PC-9 (cell line): Measurements from ENCODE around the gene ERN1. TPM values are rescaled to one million over a fixed set of nuclear protein-coding genes. Genes with fewer than 3 reads are reported as not detected.
"Not testable (repeated sequence)": the region's sequence is repeated elsewhere in the genome, so short reads cannot be mapped to it uniquely, and the experiment has no call there.

Experiments
- BruUV-seq: library from RNA; stranded (reverse); fragments of 400-500 nt; replicated peaks from 2 replicates; lab custom pipeline; 2021; lab: Mats Ljungman, UMichigan
- CTCF ChIA-PET: fragments of 300-600 bp; sonication (Branson Sonifier 250); formaldehyde crosslinking; loops from one replicate; lab custom pipeline; 2022; ENCODE audit warnings: antibody characterized with exemption; lab: Charles Lee
- POLR2A ChIA-PET: fragments of 300-600 bp; sonication (Branson Sonifier 250); formaldehyde crosslinking; loops from one replicate; lab custom pipeline; 2022; ENCODE audit warnings: antibody characterized with exemption; ENCODE audit not compliant: unreplicated experiment; lab: Charles Lee
- DNase-seq, 2 experiments: peaks; one replicate each; pipeline versions ENCODE4 v3.0.0 to v3.0.0-alpha.2; 2015 to 2022; ENCODE audit warnings: mixed read lengths in 1 of 2
- H2AFZ ChIP-seq: fragments of 200-600 bp; sonication (generic); 2 replicates; pipeline ENCODE4 v1.8.1; 2017; ENCODE audit warnings: antibody characterized with exemption
- H3F3A ChIP-seq: fragments of 200-600 bp; sonication (generic); 2 replicates; pipeline ENCODE4 v1.8.1; 2017; ENCODE audit warnings: antibody characterized with exemption, mild to moderate bottlenecking, low read depth; ENCODE audit not compliant: insufficient read depth
- H3K27ac ChIP-seq: fragments of 200-600 bp; sonication (generic); 2 replicates; pipeline ENCODE4 v1.6.1; 2016; ENCODE audit warnings: mixed run types
- H3K27me3 ChIP-seq: fragments of 200-600 bp; sonication (generic); 2 replicates; pipeline ENCODE4 v1.6.1; 2016; ENCODE audit warnings: low read depth, mixed run types; ENCODE audit not compliant: insufficient read depth
- H3K36me3 ChIP-seq: fragments of 200-600 bp; sonication (generic); 2 replicates; pipeline ENCODE4 v1.6.1; 2016; ENCODE audit warnings: low read depth, mixed run types
- H3K4me1 ChIP-seq: fragments of 200-600 bp; sonication (generic); replicated peaks from 2 replicates; pipeline ENCODE4 v1.6.1; 2016; ENCODE audit warnings: mixed run types; ENCODE audit not compliant: insufficient read depth
- H3K4me2 ChIP-seq: fragments of 200-600 bp; sonication (generic); 2 replicates; pipeline ENCODE4 v1.6.1; 2017; ENCODE audit warnings: mixed run types
- H3K4me3 ChIP-seq: fragments of 200-600 bp; sonication (generic); 2 replicates; pipeline ENCODE4 v1.6.1; 2016; ENCODE audit warnings: mixed run types
- H3K79me2 ChIP-seq: fragments of 200-600 bp; sonication (generic); 2 replicates; pipeline ENCODE4 v1.6.1; 2017; ENCODE audit warnings: low read depth, mixed run types
- H3K9me2 ChIP-seq: fragments of 200-600 bp; sonication (generic); 2 replicates; pipeline ENCODE4 v1.8.1; 2017; ENCODE audit warnings: mild to moderate bottlenecking; ENCODE audit not compliant: insufficient read depth
- H3K9me3 ChIP-seq: fragments of 200-600 bp; sonication (generic); 2 replicates; pipeline ENCODE4 v1.8.1; 2016; ENCODE audit warnings: low read depth; ENCODE audit not compliant: insufficient read depth
- H4K20me1 ChIP-seq: fragments of 200-600 bp; sonication (generic); 2 replicates; pipeline ENCODE4 v1.8.1; 2017; ENCODE audit not compliant: insufficient read depth
- CTCF ChIP-seq: fragments of 200-600 bp; sonication (generic); conservative IDR thresholded peaks from 2 replicates; pipeline ENCODE4 v1.6.1; 2017; ENCODE audit warnings: mixed run types, antibody characterized with exemption, mild to moderate bottlenecking, moderate library complexity
- EZH2 ChIP-seq: fragments of 200-600 bp; sonication (generic); IDR thresholded peaks from 2 replicates; pipeline ENCODE4 v1.8.0; 2017; ENCODE audit warnings: antibody characterized with exemption, low read depth
- intact Hi-C: fragments of 100-400 bp; cut with micrococcal nuclease; formaldehyde crosslinking; loops from one replicate; pipeline ENCODE4 v1.10.0; 2022; ENCODE audit not compliant: unreplicated experiment
- total RNA-seq: library from RNA; stranded (reverse); gene quantifications from 2 replicates; pipeline ENCODE4 v1.2.3, GENCODE V29; 2021

The ERN1 gene
- total RNA-seq, 1 experiment from 2014 or later, result 9.2 TPM

DNA sequence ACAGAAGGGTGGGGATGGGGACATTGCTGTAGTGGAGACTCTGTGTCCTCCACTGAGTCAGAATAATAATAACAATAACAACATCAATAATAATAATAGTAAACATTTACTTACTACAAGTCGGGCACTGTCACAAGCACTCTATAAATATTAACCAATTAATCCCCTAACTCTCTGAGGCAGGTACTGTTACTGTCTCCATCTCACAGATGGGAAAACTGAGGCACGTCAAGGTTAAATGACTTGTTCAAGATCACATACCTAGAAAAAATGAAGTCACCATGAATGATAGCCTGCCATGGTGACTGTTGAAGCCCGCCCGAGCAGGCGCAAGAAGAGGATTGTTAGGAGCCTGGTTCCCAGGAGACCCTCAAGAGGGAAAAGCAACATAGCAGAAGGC, 121.6 kb downstream of the ERN1 start:
- ChIA-PET POLR2A (no interaction called here), CTCF (no interaction called here)
- BruUV-seq, result no TSS peak
- no peak overlapping the region for H3K4me3 ChIP-seq
- TF ChIP-seq CTCF (no peak), EZH2 (no peak)
- peaks cover 31% of the 10 kb centered on the region for H3F3A ChIP-seq
- peaks cover 57% of the 10 kb centered on the region for H3K4me1 ChIP-seq
- peak overlapping the region; percentile 62; the same call in 1 of the 2 replicates for H3K27ac ChIP-seq
- H3K4me2 ChIP-seq, result no peak overlapping the region; the same call in 1 of the 2 replicates
- no peaks in the 10 kb centered on the region for H3K27me3 ChIP-seq
- H3K9me2 ChIP-seq, result no peaks in the 10 kb centered on the region
- no peaks in the 10 kb centered on the region for H3K79me2 ChIP-seq
- H3K9me3 ChIP-seq, result no peaks in the 10 kb centered on the region; the same call in 1 of the 2 replicates
- intact Hi-C loops, result no loop called here
- H4K20me1 ChIP-seq, result no peaks in the 10 kb centered on the region
- no peak overlapping the region for H2AFZ ChIP-seq
- DNase-seq, result no peak
- no peaks in the 10 kb centered on the region for H3K36me3 ChIP-seq

- POLR2A ChIA-PET, result no interaction called here
- no peak overlapping the region for H3K4me3 ChIP-seq
- H3K27me3 ChIP-seq, result no peaks in the 10 kb centered on the region
- TF ChIP-seq EZH2 (no peak), CTCF (no peak)
- no TSS peak for BruUV-seq
- no peaks in the 10 kb centered on the region for H3K79me2 ChIP-seq
- H3K36me3 ChIP-seq, result no peaks in the 10 kb centered on the region
- H3K9me3 ChIP-seq, result no peaks in the 10 kb centered on the region; the same call in 1 of the 2 replicates
- no peak overlapping the region for H3K27ac ChIP-seq
- H3F3A ChIP-seq, result peaks cover 31% of the 10 kb centered on the region
- no peaks in the 10 kb centered on the region for H4K20me1 ChIP-seq
- no peaks in the 10 kb centered on the region for H3K9me2 ChIP-seq
- no peak overlapping the region for H2AFZ ChIP-seq
- DNase-seq, result no peak
- no peak overlapping the region for H3K4me2 ChIP-seq
- intact Hi-C loops, result no loop called here
- peaks cover 57% of the 10 kb centered on the region for H3K4me1 ChIP-seq
- CTCF ChIA-PET, result no interaction called here
These were observed 122.1 kb downstream of the ERN1 start for GRCh38 chr17:64007838-64008282.

- H2AFZ ChIP-seq, H4K20me1 ChIP-seq, H3K4me2 ChIP-seq, H3K27ac ChIP-seq, H3K79me2 ChIP-seq, H3K9me2 ChIP-seq, BruUV-seq, H3K9me3 ChIP-seq, intact Hi-C loops, DNase-seq, H3K4me3 ChIP-seq, H3K36me3 ChIP-seq, H3K27me3 ChIP-seq, POLR2A ChIA-PET: not testable (repeated sequence)
- Histone ChIP-seq H3K4me1 (peaks cover 57% of the 10 kb centered on the region), H3F3A (peaks cover 31% of the 10 kb centered on the region)
- CTCF ChIA-PET, result interaction anchor here (0.6 kb wide), 2 partner anchors 88 to 255 kb away, joined by 3 to 15 read pairs; no protein-coding TSS in a partner anchor
These were observed 122.7 kb downstream of the ERN1 start for GRCh38 chr17:64007089-64007837.
